Activated CD4-positive, alpha-beta T cell treated with anti-CD3 and anti-CD28 coated beads, Interleukin-2, amount 50 U/mL, for 48 hours (primary cell): ENCODE data around the gene UBE2E1.
A peak's percentile ranks its signal among the peaks of the same experiment; 100 is the strongest.

ENCODE experiments used
- DNase-seq, 2 experiments: peaks; one replicate each; pipeline ENCODE4 v3.0.0-alpha.2; 2020

The UBE2E1 gene

DNA sequence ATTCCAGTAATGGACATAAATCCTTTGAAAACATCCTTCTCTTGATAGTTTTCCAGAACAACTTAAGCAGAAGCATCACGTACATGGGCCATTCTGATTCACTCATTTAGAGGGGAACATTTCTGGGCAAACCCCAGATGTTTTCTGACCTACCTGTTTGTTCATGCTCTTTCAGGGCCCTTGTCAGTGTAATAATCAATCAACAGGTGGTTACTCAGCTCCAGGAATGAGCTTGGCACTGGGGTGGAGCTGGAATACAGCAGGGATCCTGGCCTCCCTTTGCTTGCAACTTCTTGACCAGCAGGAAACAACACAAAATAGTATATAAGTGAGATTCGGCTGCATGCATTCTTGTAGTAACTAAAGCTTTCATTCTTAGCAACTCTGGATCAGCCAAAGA lies 9.2 kb upstream of the UBE2E1 start:
- DNase-seq, result no peak

DNA sequence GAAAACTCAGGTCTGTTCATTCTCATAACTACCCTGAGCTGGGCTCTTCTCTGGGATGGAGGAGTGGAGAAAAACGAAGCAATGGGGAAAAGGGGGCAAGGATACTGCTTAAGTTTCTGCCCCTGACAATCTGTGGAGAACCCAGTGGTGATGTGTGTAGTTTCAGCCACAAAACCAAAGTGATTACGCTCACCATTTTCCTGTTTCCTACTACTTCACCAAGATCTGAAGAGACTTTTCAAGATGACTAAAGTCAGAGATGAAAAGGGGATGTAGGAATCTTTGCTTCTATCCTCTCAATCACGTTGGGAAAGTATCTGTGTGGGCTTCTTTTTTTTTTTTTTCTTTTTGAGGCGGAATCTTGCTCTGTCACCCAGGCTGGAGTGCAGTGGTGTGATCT lies 8.3 kb upstream of the UBE2E1 start:
- no peak for DNase-seq

DNA sequence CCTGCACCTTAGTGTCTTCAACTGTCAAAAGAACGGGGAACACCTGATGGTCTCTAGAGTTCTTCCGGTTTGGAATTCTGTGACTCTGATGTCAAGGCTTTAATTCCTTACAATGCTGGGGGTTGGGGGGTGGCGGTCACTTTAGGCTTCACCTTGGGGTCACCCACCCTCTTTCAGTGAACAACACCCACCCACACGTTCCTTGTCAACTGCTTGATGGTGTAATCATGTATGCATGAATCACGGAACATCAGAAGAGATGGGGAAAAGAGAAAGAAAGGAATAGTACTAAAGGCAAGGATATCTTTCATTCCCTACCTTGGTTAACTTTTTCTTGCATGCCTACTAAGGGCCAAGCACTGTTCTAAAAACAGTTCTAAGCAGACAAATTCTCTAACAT lies 7.3 kb upstream of the UBE2E1 start:
- DNase-seq, result no peak

DNA sequence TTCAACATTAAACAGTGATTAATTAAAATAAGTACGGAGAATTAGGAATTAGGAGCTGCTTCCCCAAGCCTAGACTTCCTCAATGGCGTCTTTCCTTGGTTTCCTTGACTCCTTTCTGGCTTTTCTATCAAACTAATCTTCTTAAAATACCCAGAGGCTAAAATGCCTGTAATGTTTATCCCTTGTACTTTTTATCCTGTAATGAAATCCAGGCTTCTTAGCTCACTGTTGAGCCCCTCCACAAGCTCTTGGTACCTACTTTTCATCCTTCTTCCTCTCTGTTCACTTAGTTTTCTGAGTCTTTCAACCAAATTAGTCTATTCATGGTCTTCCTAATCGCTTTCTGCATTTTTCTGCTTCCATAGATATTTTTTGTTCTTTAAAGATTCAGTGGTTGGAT lies 6.9 kb upstream of the UBE2E1 start:
- DNase-seq, result no peak

DNA sequence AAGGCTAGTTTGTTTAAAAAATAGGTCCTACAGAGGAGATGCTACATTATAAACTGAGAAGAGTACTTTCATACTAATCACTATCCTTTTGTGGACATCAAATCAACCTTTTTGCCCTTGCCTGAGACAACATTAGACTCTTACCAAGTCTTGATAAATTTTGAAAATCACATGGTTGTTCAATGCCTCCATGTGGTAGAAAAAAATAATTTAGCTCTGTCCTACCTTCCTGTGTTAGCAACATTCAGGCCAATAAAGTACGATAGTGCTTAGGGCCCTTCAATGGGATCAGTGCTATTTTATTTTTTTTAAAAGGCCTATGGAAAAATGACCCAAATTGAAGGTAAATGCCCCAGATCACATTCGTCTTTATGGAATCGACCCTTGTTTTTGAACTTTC lies 5.0 kb upstream of the UBE2E1 start:
- DNase-seq, result no peak

DNA sequence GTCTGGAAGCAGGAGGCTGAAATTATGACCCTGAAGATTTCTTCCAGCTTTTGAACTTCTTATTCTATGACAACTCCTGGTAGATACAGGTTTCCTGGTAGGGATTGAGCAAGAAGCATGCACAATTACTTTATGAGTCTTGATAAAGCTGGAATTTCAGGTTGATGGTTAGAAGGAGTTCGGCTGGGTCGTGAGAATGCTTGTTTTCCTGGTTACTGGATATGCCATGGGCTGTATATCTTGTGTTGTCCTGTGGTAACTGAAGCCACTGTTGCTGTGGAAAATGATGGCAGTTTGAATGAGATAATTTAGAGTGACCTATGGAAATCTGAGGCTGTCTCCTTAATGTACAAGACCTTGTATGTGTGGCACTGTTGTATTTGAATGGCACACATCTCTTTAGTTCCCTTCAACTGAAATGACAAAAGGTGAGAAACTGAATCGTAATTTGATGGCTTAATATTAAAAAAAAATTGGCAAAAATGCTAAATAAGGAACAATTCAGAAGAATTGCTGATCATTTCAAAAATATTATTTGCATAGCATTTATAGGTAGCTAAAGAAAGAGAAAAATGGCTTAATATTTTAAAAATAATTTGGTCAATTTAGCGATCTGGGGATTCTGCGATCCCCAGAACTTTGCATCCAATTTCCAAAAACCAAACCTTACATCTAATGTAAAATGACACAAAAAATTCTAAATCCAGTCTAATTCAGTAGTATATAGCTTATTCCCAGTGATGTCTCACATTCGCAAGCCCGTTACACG lies 1.1 kb upstream of the UBE2E1 start:
- DNase-seq, result no peak

DNA sequence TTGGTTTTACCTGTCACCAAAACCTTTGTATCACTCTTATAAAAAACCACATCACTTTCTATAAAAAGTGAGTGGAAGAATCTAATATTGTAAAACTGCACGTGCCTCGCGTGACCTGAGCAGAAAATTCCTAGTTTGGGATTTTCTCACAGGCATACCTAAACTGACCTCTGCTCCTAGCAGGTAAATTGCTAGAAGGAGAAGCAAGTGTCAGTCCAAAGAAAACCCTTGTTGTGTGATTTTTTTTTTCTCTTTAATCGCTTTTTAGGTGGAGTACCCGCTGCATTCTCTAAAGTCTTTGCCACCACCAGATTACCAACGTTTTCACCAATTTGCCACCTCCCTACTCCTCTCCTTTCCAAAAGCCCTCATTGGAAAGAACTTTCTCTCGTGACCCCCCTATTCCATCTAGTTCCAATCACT lies 534 bp upstream of the UBE2E1 start:
- DNase-seq, result no peak

DNA sequence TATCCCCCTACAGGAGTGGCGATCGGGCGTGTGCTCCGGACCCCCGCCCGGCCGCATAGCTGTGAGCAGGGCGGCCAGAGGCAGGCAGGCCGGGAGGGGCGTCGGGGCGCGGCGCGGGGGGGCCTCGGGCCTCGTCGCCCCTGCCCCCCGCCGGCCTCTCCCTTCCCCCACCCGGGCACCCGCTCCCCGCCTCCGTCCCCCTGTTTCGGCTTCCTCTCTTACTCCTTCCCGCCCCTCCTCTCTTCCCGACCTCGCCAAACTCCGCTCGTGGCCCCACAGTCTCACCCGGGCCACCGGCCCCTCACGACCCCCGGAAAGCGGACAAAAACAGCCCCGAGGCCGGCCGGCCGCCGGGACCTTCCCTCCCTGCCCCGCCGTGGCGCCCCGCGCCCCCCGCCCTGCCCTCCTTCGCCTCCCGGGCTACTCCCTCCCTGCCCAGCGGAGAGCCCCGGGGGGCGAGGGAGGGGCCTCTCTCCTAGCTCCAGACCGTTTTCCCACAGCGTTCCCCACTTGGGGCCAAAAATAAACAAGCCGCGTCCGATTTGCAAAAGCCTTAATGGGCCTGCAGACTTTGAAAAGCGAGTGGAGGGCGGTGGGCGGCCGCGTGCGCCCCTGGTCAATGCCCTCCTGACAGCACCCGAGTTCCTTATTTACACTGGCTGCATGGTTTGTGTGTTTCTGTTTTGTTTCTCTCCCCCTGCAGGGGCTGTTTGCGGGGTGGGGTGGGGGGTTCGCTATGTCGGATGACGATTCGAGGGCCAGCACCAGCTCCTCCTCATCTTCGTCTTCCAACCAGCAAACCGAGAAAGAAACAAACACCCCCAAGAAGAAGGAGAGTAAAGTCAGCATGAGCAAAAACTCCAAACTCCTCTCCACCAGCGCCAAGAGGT lies 1.0 kb downstream of the UBE2E1 start:
- peak in 1 of 2 experiments; percentile 19 for DNase-seq

DNA sequence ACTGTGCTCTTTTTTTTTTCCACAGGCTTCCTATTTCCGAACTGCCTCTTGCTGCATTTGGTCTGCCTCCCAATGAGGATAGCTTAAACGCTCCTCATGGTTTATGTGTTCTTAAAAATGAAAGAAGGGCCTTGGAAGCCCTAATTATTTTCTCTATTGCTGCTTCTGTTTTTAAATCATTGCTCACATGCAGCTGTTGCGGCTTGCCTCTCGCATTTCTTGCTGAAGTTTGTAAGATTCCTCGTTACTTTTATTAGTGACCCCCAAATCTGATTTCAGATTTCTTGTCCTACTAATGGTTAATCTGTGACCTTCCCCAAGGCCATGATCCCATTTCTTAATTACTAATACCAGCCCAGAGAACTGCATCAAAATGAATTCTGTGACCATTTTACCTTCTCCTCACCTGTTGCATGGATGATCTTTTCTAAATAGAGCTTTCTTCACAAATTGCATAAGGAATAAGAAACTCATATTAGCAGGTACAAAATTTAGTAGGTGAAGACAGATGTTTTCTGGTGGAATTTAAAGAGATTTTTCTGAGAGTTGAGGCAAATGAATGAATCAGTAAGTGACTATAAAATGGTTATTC lies 1.8 kb downstream of the UBE2E1 start:
- no peak for DNase-seq

DNA sequence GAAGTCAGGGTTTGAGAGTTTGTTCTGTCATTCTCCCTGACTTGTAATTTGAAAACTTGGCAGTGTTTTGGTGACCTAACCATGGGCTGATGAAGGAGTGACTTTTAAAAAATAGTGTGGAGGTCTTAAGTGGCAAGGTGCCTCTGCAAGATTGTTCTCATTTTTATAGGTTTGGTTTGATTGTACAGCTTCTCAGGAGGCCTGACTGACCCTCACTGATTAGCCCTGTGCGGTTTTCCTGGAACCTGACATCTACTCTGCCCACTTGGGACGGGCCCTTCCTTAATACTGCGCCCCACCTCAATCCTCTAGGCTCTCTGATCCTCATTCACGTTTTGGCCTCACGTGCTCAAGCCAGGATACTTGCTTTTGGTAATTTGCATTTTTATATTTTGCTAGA lies 2.8 kb downstream of the UBE2E1 start:
- DNase-seq, result no peak

DNA sequence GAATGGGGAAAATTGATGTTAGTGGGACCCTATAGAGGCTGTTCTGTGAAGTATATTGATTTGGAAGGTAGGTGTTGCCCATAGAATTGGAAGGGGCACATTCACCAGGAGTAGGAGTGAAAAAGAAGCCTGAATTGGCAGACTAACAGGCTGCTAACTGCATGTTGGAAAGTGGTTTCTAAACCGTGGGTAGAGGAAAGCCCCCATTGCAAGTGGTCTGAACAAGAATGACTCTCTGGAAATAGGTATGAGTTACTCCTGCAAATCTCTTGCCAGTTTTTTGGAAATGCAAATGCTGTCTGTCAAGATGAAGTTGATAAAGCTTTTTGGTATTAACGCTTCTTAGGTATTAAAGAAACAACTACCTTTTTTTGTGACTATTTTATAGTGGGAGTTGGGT lies 3.5 kb downstream of the UBE2E1 start:
- DNase-seq, result no peak

DNA sequence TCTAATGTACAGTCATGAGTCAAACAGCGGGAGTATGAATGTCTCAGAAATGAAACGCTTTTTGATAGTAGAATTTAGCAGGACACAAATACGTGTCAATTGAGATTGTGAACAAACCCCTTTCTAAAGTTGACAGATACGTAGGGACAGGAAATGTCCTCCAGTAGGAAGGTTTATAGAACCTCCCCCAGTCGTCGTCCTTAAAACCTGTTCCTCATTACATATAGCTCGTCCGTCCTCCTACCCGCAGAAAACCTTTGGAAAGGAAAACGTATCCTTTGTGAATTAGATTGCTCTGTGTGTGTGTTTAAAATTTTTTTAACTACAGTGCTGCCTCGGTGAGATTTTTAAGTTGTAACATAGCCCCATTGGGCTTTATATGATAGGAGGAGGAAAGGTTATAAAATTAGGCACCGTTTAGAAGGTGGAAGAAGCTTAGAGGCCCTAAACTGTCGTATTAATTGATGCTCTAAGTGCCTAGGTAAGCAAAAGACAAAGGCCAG lies 4.1 kb downstream of the UBE2E1 start:
- no peak for DNase-seq

DNA sequence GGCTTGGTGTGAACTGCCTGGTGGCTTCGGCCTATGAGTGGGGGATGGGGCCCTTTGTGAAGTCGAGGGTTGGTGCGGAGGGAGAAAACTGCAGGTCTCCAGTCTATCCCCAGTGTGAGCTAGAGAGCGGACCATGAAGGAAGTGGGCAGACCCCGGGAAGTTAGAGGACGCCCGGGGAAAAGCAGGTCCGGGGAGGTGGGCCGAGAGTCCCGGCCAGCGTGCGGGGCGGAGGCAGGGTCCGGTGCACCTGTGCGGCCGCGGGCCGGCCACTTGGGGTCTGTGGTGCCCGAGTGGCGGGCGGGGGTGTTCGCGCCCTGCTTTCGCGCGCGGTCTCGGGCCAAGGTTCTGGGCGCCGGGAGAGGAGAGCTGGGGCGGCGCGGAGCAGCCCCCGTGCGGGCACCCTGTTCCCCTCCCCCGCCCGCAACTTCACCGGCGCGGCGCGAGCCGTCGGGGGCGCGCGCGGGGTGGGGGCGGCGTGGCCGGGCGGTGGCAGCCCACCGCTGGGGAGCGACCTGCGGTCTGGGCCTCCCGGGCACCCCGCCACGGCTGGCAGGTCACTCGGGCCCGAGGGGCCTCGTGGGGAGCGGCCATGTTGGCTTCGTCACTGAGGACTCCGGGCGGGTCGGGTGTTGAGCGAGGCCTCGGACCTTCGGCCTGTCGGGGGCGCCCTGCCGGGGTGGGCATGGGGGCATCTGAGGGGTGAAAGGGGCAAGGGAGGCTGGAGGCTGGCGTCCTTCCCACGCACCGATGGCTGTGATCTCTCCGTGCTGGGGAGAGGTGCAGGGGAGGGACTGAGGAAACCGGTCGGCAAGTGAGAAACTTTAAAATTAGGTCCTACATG lies 4.8 kb downstream of the UBE2E1 start:
- DNase-seq, result peak; percentile 53 to 62

DNA sequence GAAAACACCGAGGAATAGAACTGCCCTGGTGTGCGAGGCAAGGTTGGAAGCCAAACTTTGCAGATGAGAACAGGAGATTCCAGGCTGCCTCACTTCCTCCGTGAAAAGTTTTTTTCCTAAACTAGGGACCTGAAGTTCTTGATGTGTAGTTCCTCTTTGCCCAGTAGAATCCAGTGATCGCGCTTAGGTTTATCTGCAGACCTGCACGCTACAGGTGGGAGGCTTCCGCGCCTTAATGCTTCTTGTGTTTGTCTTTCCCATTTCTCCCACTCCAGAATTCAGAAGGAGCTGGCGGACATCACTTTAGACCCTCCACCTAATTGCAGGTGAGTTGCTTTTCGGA lies 5.4 kb downstream of the UBE2E1 start:
- DNase-seq, result no peak

DNA sequence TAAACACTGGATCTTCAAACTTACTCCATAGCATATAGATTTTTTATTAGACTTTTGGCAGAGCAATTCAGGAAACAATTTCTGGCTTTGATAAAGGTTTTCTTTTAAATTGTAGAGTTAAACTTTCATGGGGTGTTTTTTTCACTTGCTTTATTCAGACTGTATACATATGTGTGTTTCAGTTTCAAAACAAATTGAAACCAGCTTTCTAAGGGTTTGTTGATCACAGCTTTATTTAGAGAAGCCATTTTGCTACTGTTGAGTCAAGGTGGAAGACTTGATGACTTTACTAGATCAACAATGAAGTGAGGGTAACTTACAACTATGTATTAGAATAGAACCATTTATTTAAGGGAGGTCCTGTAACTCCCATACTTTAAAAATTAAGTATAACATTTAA lies 6.2 kb downstream of the UBE2E1 start:
- no peak for DNase-seq

DNA sequence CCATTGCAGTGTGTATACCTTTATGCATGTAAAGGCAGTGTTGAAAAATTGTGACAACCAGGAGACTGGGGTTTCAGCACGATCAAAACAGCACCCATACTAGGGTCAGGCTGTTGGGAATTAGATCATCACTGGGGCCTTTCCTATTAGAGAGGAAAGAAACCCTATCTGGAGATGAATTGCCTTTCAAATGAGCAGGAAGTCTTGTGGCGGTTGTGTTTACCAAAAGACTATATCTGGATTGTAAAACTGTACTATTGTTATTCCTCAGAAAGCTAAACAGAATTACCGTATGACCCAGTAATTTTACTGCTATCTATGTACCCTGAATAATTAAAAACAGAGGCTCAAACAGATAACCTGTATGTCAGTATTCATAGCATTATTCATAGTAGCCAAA lies 10.1 kb downstream of the UBE2E1 start:
- no peak for DNase-seq

DNA sequence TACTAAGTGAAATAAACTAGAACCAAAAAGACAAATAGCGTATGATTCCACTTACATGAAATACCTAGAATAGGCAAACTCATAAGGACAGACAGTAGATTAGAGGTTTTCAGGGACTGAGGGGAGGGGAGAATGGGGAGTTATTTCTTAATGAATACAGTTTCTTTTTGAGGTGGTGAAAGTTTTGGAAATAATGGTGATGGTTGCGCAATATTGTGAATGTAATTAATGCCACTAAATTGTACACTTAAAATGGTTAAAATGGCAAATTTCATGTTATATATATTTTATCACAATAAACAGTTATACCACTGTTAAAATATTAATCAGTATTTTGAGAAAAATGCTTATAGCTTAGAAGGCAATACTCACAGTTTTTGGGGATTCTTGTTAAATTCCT lies 11.0 kb downstream of the UBE2E1 start:
- no peak for DNase-seq

DNA sequence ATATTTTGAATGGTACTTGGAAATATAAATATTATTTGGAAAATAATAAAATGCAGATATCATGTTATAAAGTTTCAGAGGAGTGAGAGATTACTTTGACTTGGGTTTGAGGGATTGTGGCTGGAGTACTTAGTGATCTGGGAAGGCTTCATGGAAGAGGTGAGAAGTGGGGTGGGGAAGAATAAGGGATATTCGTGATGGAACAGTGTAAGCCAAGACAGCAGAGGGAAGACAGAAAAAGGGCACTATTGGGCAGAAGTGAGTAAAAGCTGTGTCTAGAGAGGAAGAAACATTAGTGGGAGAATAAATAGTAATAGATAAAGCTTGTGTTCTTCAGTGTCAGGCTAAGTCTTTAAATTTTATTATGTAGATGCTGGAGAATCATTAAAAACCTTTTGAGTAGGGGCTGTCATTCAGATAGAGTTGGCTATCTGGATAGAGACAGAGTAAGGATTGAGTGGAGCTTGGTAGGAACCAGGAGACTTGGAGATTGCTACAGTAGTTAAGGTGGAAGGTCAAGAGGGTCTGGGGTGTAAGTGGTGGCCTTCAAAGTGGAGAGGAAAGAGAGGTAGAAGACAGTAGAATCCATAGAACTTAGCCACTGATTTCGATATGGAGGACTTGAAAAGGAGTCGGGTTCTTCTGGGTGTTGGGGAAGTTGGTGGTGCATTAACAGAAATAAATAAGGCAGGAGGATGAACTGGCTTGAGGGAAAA lies 11.9 kb downstream of the UBE2E1 start:
- DNase-seq, result no peak

DNA sequence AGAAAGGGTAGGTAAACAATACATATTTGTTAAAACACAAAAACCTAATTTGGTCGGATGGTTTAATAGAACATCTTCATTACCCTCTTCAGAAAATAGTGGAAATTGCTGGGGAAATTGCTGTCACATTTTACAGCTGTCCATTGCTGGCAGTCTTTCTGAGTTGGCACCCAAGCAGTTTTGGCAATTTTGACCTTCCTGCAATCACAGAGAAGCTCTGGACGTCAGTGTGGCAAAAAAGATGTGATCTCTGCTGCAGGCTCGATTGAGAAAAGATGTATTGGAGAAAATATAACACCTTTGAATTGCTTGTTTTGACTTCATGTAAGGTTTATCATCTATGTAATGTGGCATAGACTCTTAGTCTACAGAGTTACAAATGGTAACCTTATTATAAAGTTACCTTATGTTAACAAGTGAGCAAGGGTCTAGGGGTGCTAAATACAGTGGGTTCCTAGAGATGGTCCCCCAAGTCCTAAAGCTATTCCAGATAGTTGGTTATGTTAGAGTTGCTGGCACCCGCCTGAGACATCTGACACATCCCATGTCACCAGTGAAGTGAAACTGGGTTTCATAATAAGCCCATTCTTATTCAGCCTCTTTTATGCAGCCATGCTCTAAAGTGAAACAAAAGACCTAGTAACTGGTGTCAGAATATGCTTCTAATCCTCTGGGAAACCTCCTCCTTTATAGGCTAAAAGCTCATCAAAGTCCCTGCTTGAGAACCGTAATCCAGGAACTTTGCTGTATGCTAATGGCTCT lies 14.0 kb downstream of the UBE2E1 start:
- no peak for DNase-seq

DNA sequence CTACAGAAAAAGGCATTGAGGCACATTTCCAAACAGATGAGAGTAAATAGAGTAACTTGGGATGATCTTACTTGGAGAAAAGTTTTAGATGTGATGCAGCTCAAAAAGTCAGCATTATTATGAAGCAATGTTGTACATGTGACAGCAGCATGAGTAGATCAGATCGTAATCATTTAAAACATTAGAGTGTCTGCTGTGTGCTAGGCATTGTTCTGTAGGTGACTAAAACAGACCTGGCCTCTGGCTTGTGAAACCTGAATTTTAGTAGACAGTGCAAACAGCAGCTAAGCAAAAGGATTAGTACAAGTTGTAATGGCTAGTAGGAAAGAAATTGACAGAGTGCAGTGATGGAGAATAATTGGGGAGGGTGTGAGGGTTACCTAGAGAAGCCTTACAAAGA lies 15.1 kb downstream of the UBE2E1 start:
- no peak for DNase-seq

DNA sequence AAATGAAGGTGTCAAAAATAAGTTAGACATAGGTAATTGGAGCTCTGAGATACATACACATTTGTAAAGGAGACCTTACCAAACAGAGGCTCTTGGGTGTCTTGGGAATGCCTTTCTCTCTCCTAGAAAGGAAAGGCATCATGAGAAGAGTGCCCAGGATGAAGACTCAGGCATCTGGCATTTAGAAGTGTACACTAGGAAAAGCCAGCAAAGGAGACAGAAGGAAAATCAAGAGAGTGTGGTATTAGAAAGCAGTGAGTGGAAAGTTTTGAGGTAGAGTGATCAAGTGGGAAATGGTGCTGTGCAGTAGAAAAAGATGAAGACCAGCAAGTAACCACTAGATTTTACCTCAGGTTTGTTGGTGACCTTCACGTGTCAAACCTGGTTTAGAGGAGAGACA lies 16.1 kb downstream of the UBE2E1 start:
- DNase-seq, result no peak
